ENCODE data around the gene MDFIC.

DNA sequence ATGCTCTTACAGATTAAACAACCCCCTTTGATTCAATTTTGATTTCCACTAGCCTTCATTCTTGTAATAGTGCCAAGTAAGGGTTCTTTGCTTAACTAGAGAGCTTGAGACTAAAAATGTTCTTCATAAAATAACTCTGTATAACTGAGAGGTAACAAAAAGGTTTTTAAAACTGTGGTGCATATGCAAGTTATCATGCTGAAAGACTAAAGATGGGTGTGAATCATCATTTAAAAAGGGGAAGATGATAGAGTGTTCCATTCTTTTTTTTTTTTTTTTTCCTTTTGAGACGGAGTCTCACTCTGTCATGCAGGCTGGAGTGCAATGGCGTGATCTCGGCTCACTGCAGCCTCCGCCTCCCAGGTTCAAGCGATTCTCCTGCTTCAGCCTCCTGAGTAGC, 11.1 kb downstream of the MDFIC start:
- TF ChIP-seq, protein P1, sequence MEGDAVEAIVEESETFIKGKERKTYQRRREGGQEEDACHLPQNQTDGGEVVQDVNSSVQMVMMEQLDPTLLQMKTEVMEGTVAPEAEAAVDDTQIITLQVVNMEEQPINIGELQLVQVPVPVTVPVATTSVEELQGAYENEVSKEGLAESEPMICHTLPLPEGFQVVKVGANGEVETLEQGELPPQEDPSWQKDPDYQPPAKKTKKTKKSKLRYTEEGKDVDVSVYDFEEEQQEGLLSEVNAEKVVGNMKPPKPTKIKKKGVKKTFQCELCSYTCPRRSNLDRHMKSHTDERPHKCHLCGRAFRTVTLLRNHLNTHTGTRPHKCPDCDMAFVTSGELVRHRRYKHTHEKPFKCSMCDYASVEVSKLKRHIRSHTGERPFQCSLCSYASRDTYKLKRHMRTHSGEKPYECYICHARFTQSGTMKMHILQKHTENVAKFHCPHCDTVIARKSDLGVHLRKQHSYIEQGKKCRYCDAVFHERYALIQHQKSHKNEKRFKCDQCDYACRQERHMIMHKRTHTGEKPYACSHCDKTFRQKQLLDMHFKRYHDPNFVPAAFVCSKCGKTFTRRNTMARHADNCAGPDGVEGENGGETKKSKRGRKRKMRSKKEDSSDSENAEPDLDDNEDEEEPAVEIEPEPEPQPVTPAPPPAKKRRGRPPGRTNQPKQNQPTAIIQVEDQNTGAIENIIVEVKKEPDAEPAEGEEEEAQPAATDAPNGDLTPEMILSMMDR (IDR thresholded peaks at IDR 0.05): no peak
- TF ChIP-seq POLR2A (IDR thresholded peaks at IDR 0.05) (no peak), EP300 (IDR thresholded peaks at IDR 0.05) (no peak)
